ENCODE measurements around the gene DRAXIN. TPM values are rescaled to one million over a fixed set of nuclear protein-coding genes. Genes with fewer than 3 reads are reported as not detected.

Gene DRAXIN
- polyA plus RNA-seq, 1 donor (not counting 4 experiments of a cell fraction or from before 2014, with no cell fraction given), result not detected

DNA sequence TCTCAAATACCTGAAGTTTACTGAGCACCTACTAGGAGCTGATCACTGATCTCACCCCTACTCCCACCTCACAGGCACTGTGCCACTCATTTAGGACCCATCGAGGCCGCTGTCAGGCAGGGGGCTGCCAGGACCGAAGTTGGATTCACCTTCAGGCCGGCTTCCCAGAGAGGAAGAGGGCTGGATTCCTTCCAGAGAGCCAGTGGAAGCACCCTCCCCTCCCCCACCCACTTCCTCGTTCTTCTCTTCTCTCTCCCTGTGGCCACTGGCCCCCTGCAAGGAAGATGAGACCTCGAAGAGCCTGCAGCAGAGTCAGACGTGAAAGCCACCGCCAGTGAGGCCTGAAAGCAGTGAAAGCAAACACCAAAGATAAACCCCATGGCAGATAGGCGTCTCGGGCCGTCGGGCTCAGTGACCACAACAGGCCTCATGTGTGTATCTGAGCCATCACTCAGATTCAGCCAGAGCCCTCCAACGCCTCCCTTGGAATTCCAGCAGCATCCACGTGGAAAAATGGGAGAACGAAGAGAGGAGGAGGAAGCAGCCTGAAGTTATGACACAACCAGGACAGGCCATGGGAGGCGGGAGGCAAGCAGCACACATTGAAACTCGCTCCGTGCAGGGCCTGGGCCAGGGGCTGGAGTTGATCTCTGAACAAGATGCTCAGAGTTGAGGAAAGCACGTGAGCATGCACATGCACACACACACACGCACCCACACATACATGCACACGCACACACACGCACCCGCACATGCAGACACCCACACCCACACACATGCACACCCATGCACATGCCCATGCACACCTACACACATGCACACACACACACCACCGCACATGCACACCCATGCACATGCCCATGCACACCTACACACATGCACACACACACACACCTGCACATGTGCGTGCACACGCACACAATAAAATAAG lies 38.3 kb downstream of the DRAXIN start:
- H3K4me2 ChIP-seq (ENCODE audit: control insufficient read depth, extremely low read depth, insufficient read depth, low read depth, low read length), result no peak overlapping the region
- no peaks in the 10 kb centered on the region for H3K79me2 ChIP-seq (ENCODE audit: control insufficient read depth, insufficient read depth, low read length)
- no peak for DNase-seq (ENCODE audit: low read depth, low spot score)
- H3K27ac ChIP-seq (ENCODE audit: control insufficient read depth, insufficient read depth, low read length), result no peak overlapping the region
- dilution Hi-C loops (cut with MboI; ENCODE audit: extremely low pct_ligation_motif_present, low sequenced_read_pairs), result no loop called here
- FAIRE-seq, result no peak
- TF ChIP-seq EZH2 (IDR thresholded peaks at IDR 0.05; ENCODE audit: low read length) (no peak), CTCF (optimal IDR thresholded peaks at IDR 0.05 in 1 of 3, IDR thresholded peaks at IDR 0.05 in 1 of 3, conservative IDR thresholded peaks at IDR 0.05 in 1 of 3; ENCODE audit: extremely low read depth in 1 of 3, insufficient read depth in 2 of 3, low read length in 3 of 3) (no peak)
- no peaks in the 10 kb centered on the region for H3K9me3 ChIP-seq (ENCODE audit: control insufficient read depth, low read depth, low read length)
- H3K9me1 ChIP-seq (ENCODE audit: control insufficient read depth, extremely low read depth, insufficient read depth, low read length), result no peaks in the 10 kb centered on the region
- no peaks in the 10 kb centered on the region for H3K27me3 ChIP-seq (ENCODE audit: control insufficient read depth, extremely low read depth, insufficient read depth, low read length)
- no peak overlapping the region for H3K4me3 ChIP-seq (ENCODE audit: control insufficient read depth in 2 of 3, extremely low read depth in 1 of 3, insufficient read depth in 2 of 3, low read depth in 1 of 3, low read length in 3 of 3)
- no peak overlapping the region for H2AFZ ChIP-seq (ENCODE audit: control insufficient read depth, low read length)
- no peaks in the 10 kb centered on the region for H3K36me3 ChIP-seq (ENCODE audit: control insufficient read depth in 2 of 2, extremely low read depth in 1 of 2, insufficient read depth in 2 of 2, low read length in 2 of 2)
- H3K9ac ChIP-seq (ENCODE audit: control insufficient read depth, extremely low read depth, insufficient read depth, low read length), result no peak overlapping the region
- peaks cover 19% of the 10 kb centered on the region for H3K4me1 ChIP-seq (ENCODE audit: control insufficient read depth, extremely low read depth, insufficient read depth, low read length)
- no peaks in the 10 kb centered on the region for H4K20me1 ChIP-seq (ENCODE audit: control insufficient read depth, extremely low read depth, insufficient read depth, low read length)

- Histone ChIP-seq H3K4me3 (ENCODE audit: control insufficient read depth in 2 of 3, extremely low read depth in 1 of 3, insufficient read depth in 2 of 3, low read depth in 1 of 3, low read length in 3 of 3) (no peak overlapping the region), H3K27ac (ENCODE audit: control insufficient read depth, insufficient read depth, low read length) (no peak overlapping the region), H2AFZ (ENCODE audit: control insufficient read depth, low read length) (no peak overlapping the region), H3K4me2 (ENCODE audit: control insufficient read depth, extremely low read depth, insufficient read depth, low read depth, low read length) (peak overlapping the region; percentile 54), H3K36me3 (ENCODE audit: control insufficient read depth in 2 of 2, extremely low read depth in 1 of 2, insufficient read depth in 2 of 2, low read length in 2 of 2) (no peaks in the 10 kb centered on the region), H3K4me1 (ENCODE audit: control insufficient read depth, extremely low read depth, insufficient read depth, low read length) (peaks cover 20% of the 10 kb centered on the region), H3K9me3 (ENCODE audit: control insufficient read depth, low read depth, low read length) (no peaks in the 10 kb centered on the region), H3K9me1 (ENCODE audit: control insufficient read depth, extremely low read depth, insufficient read depth, low read length) (peaks cover 3% of the 10 kb centered on the region), H3K79me2 (ENCODE audit: control insufficient read depth, insufficient read depth, low read length) (no peaks in the 10 kb centered on the region), H3K27me3 (ENCODE audit: control insufficient read depth, extremely low read depth, insufficient read depth, low read length) (no peaks in the 10 kb centered on the region), H4K20me1 (ENCODE audit: control insufficient read depth, extremely low read depth, insufficient read depth, low read length) (no peaks in the 10 kb centered on the region), H3K9ac (ENCODE audit: control insufficient read depth, extremely low read depth, insufficient read depth, low read length) (no peak overlapping the region)
- no peak for FAIRE-seq
- no peak for DNase-seq (ENCODE audit: low read depth, low spot score)
- TF ChIP-seq CTCF (optimal IDR thresholded peaks at IDR 0.05 in 1 of 3, IDR thresholded peaks at IDR 0.05 in 1 of 3, conservative IDR thresholded peaks at IDR 0.05 in 1 of 3; ENCODE audit: extremely low read depth in 1 of 3, insufficient read depth in 2 of 3, low read length in 3 of 3), result no peak
- no peak for TF ChIP-seq EZH2 (IDR thresholded peaks at IDR 0.05; ENCODE audit: low read length)
- dilution Hi-C loops (cut with MboI; ENCODE audit: extremely low pct_ligation_motif_present, low sequenced_read_pairs), result no loop called here
Measured at GRCh38 chr1:11730429-11730891, 39.0 kb downstream of the DRAXIN start.
